Bronchial epithelial cell (primary cell): ENCODE data around the gene EHD3. TPM values are rescaled to one million over a fixed set of nuclear protein-coding genes. Genes with fewer than 3 reads are reported as not detected.

Source experiments
- DNase-seq: peaks from one replicate; pipeline ENCODE4 v3.0.0-alpha.2; 2010; ENCODE audit warnings: low read depth
- FAIRE-seq: peaks from 2 replicates; lab custom pipeline; 2011; peaks lifted over from hg19 to GRCh38; lab: Jason Lieb, UNC
- H3K27me3 ChIP-seq: 2 replicates; pipeline ENCODE4 v1.5.1; 2011; ENCODE audit warnings: low read length; ENCODE audit not compliant: control insufficient read depth, insufficient read depth
- H3K36me3 ChIP-seq: 2 replicates; pipeline ENCODE4 v1.5.1; 2011; ENCODE audit warnings: low read length; ENCODE audit not compliant: control insufficient read depth, insufficient read depth
- H3K4me3 ChIP-seq: 2 replicates; pipeline ENCODE4 v1.5.1; 2011; ENCODE audit warnings: mild to moderate bottlenecking, low read depth, low read length, control low read depth
- CTCF ChIP-seq: IDR thresholded peaks from 2 replicates; pipeline ENCODE4 v1.5.1; 2011; ENCODE audit warnings: mild to moderate bottlenecking, moderate library complexity, low read length, control low read depth, inconsistent platforms; ENCODE audit not compliant: insufficient read depth, severe bottlenecking
- total RNA-seq: library from RNA; depleted of rRNA; stranded (reverse); fragments of >200 nt; gene quantifications from 2 replicates; pipeline ENCODE4 v1.2.1, GENCODE V29; 2014

Gene EHD3
- total RNA-seq, 1 donor from 2014 or later = 1.6 TPM

- no peaks in the 10 kb centered on the region for H3K36me3 ChIP-seq
- no peak overlapping the region for H3K4me3 ChIP-seq
- no peak for FAIRE-seq
- no peak for TF ChIP-seq CTCF
- no peak for DNase-seq
- no peaks in the 10 kb centered on the region for H3K27me3 ChIP-seq
These were observed 84.7 kb downstream of the EHD3 start for GRCh38 chr2:31318361-31319336.

Other genes with a start within 250 kb of the EHD3 start
- gene GALNT14, start 95.7 kb upstream of the EHD3 start, total RNA-seq = 9.2 and 12.4 TPM in 2 replicates
- gene CAPN14, start 16.6 kb upstream of the EHD3 start, total RNA-seq = 10.3 and 35.1 TPM in 2 replicates
- 1.9 and 6.1 TPM in 2 replicates for gene XDH, start 180.6 kb downstream of the EHD3 start, total RNA-seq